GM18520 (cell line): ENCODE data around the gene NAGA.
"Not testable (repeated sequence)": the region's sequence is repeated elsewhere in the genome, so short reads cannot be mapped to it uniquely, and the experiment has no call there.

Experiments
- ATAC-seq: cut with Tn5 transposase; IDR thresholded peaks from one replicate; pipeline ENCODE4 v1.9.1; 2021; ENCODE audit not compliant: unreplicated experiment

NAGA gene

GRCh38 chr22:42070517-42071422, at the start of gene NAGA:
Gene NAGA, minus strand, starts transcription at chr22:42070812. Its CDS starts 515 bp downstream, at chr22:42070297.
- peak; percentile 86 for ATAC-seq

GRCh38 chr22:42116848-42117424, 46.3 kb upstream of the NAGA start:
- ATAC-seq: no peak

- ATAC-seq: not testable (repeated sequence)
Observed at GRCh38 chr22:42115420-42115830, 44.8 kb upstream of the NAGA start.

GRCh38 chr22:42114721-42115120, 44.1 kb upstream of the NAGA start:
- ATAC-seq: no peak

GRCh38 chr22:42112793-42113192, 42.2 kb upstream of the NAGA start:
- ATAC-seq: not testable (repeated sequence)

- ATAC-seq: no peak
Observed at GRCh38 chr22:42111798-42112197, 41.2 kb upstream of the NAGA start.

- no peak for ATAC-seq
Observed at GRCh38 chr22:42108848-42109247, 38.2 kb upstream of the NAGA start.

- ATAC-seq: not testable (repeated sequence)
Observed at GRCh38 chr22:42104332-42104860, 33.8 kb upstream of the NAGA start.

- no peak for ATAC-seq
Observed at GRCh38 chr22:42101199-42101598, 30.6 kb upstream of the NAGA start.

GRCh38 chr22:42091455-42091782, 20.8 kb upstream of the NAGA start:
- no peak for ATAC-seq

GRCh38 chr22:42090596-42091454, 20.2 kb upstream of the NAGA start, which contains the start of gene NDUFA6:
Gene NDUFA6, minus strand, starts transcription at chr22:42090772. Its CDS starts 28 bp downstream, at chr22:42090744.
- ATAC-seq: peak; percentile 98

- ATAC-seq: no peak
Observed at GRCh38 chr22:42086051-42086450, 15.4 kb upstream of the NAGA start.

GRCh38 chr22:42084874-42085273, 14.3 kb upstream of the NAGA start:
- no peak for ATAC-seq

- ATAC-seq: no peak
Observed at GRCh38 chr22:42083119-42083518, 12.5 kb upstream of the NAGA start.

GRCh38 chr22:42080287-42080686, 9.7 kb upstream of the NAGA start:
- no peak for ATAC-seq

- peak; percentile 79 for ATAC-seq
Observed at GRCh38 chr22:42079319-42080251, 9.0 kb upstream of the NAGA start, which contains the start of gene SMDT1. Gene SMDT1, plus strand, starts transcription at chr22:42079700. Its CDS starts 69 bp downstream, at chr22:42079769.

GRCh38 chr22:42078469-42079318, 8.1 kb upstream of the NAGA start:
- no peak for ATAC-seq

GRCh38 chr22:42077486-42078125, 7.0 kb upstream of the NAGA start:
- no peak for ATAC-seq
